Measurements from ENCODE around the gene RRP8. TPM values are rescaled to one million over a fixed set of nuclear protein-coding genes. Genes with fewer than 3 reads are reported as not detected.

Gene RRP8
- total and polyA plus RNA-seq, 3 experiments from 2014 or later = 21.1 to 44.7 (median 42.0) TPM

DNA sequence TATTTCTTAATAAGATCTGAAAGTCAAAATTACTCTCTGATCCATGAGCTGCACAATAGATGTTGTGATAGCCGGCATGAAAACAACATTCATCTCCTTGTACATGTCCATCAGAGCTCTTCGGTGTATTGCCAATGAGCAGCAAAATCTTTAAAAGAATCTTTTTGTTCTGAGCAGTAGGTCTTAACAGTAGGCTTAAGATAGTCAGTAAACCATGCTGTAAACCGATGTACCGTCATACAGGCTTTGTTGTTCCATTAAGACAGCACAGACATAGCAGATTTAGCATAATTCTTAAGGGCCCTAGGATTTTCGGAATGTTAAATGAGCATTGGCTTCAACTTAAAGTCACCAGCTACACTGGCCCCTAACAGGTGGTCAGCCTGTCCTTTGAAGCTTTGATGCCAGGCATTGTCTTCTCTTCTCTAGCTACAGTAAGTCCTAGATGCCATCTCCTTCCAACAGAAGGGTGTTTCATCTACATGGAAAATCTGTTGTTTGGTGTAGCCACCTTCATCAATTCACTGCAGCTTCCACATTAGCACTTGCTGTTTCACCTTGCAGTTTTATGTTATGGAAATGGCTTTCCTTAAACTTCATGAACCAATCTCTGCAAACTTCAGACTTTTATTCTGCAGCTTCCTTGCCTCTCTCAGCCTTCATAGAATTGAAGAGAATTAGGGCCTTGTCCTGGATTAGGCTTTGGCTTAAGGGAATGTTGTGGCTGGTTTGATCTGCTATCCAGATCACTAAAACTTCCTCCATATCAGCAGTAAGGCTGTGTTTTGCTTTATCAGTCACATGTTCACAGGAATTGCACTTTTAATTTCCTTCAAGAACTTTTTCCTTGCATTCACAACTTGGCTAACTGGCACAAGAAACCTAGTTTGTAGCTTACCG is 28.4 kb downstream of the RRP8 start:
- Histone ChIP-seq H3K36me3 (ENCODE audit: insufficient read depth, low read length) (no peaks in the 10 kb centered on the region), H3K4me1 (ENCODE audit: insufficient read depth, low read length) (no peaks in the 10 kb centered on the region), H3K4me3 (ENCODE audit: low read length) (no peak overlapping the region), H3K27ac (ENCODE audit: low read depth, low read length) (no peak overlapping the region), H3K9me3 (ENCODE audit: low read length) (no peaks in the 10 kb centered on the region), H3K27me3 (ENCODE audit: insufficient read depth, low read length, poor library complexity, severe bottlenecking) (no peaks in the 10 kb centered on the region)
- Mint-ChIP-seq H3K4me1 (peaks cover 0 to 4% (median 0%) of the 10 kb centered on the region in 3 donors), H3K9me3 (no peaks in the 10 kb centered on the region), H3K4me3 (no peak overlapping the region), H3K27me3 (no peaks in the 10 kb centered on the region), H3K27ac (peak overlapping the region in 1 of 8 donors; percentile 5), H3K36me3 (peaks cover 0 to 10% (median 2%) of the 10 kb centered on the region in 3 donors)
- POLR2A ChIA-PET = no interaction called here
- CTCF ChIA-PET = no interaction called here
- DNase-seq = no peak

DNA sequence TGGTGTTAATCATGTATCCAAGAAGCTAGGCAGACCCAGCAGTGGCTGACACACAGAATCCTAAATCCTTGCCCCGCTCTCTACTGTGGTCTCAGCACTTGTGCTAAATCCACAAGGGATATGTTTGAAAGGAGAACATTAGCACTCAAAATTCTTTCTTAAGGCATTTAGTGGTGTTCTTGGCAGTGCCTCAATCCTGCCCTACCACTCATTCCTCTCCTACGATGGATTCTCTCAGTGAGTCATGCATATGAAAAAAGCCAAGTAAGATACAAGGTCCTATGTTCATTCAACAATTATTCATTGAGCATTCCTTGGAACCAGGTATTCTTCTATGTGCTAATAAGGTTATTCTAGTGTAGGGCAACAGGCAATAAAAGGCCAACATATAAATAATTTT is 31.2 kb downstream of the RRP8 start:
- no peaks in the 10 kb centered on the region for H3K27me3 Mint-ChIP-seq
- H3K27ac Mint-ChIP-seq = no peak overlapping the region
- Histone ChIP-seq H3K9me3 (ENCODE audit: low read length) (no peaks in the 10 kb centered on the region), H3K4me3 (ENCODE audit: low read length) (no peak overlapping the region), H3K27ac (ENCODE audit: low read depth, low read length) (no peak overlapping the region), H3K36me3 (ENCODE audit: insufficient read depth, low read length) (no peaks in the 10 kb centered on the region), H3K4me1 (ENCODE audit: insufficient read depth, low read length) (no peaks in the 10 kb centered on the region), H3K27me3 (ENCODE audit: insufficient read depth, low read length, poor library complexity, severe bottlenecking) (no peaks in the 10 kb centered on the region)
- ChIA-PET POLR2A (interaction anchor here (0.5 kb wide), 1 partner anchor 180 kb away, joined by 4 read pairs; no protein-coding TSS in a partner anchor), CTCF (no interaction called here)
- H3K36me3 Mint-ChIP-seq = peaks cover 0 to 10% (median 4%) of the 10 kb centered on the region in 3 donors
- no peak overlapping the region for H3K4me3 Mint-ChIP-seq
- peaks cover 0 to 4% (median 0%) of the 10 kb centered on the region in 3 donors for H3K4me1 Mint-ChIP-seq
- no peak for DNase-seq
- H3K9me3 Mint-ChIP-seq = no peaks in the 10 kb centered on the region

DNA sequence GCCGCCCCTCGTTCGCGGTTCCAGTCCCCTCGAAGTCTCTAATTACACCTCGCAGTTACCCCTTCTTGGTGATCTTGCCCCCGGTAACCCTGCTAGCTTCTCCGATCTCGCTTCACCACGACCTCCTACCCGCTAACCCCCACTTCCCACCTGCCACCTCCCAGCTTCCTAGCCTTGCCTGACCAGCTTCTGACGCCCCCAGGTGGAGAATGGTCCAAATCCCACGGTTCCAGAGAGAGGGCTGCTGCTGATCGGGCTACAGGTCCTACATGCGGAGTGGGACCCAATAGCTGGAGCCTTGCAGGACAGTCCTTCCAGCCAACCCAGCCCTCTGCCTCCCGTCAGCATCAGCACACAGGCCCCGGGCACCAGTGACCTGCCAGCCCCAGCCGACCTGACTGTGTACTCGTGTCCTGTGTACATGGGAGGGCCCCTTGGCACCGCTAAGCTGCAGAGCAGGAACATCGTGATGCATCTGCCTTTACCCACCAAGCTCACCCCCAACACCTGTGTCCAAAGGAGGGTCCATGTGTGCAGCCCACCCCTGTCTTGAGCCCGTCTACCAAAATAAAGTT is 31.9 kb downstream of the RRP8 start:
- no peak overlapping the region for H3K4me3 Mint-ChIP-seq
- H3K4me1 ChIP-seq (ENCODE audit: insufficient read depth, low read length) = no peaks in the 10 kb centered on the region
- no peak for DNase-seq
- H3K27ac Mint-ChIP-seq = peak overlapping the region in 1 of 8 donors; percentile 49
- peaks cover 0 to 13% (median 4%) of the 10 kb centered on the region in 3 donors for H3K36me3 Mint-ChIP-seq
- no peaks in the 10 kb centered on the region for H3K9me3 Mint-ChIP-seq
- POLR2A ChIA-PET = no interaction called here
- no peaks in the 10 kb centered on the region for H3K27me3 Mint-ChIP-seq
- no peak overlapping the region for H3K4me3 ChIP-seq (ENCODE audit: low read length)
- CTCF ChIA-PET = interaction anchor here (0.7 kb wide), 1 partner anchor 166 kb away, joined by 3 read pairs; no protein-coding TSS in a partner anchor
- H3K9me3 ChIP-seq (ENCODE audit: low read length) = no peaks in the 10 kb centered on the region
- no peaks in the 10 kb centered on the region for H3K27me3 ChIP-seq (ENCODE audit: insufficient read depth, low read length, poor library complexity, severe bottlenecking)
- no peak overlapping the region for H3K27ac ChIP-seq (ENCODE audit: low read depth, low read length)
- H3K36me3 ChIP-seq (ENCODE audit: insufficient read depth, low read length) = no peaks in the 10 kb centered on the region
- H3K4me1 Mint-ChIP-seq = peaks cover 0 to 4% (median 0%) of the 10 kb centered on the region in 3 donors

DNA sequence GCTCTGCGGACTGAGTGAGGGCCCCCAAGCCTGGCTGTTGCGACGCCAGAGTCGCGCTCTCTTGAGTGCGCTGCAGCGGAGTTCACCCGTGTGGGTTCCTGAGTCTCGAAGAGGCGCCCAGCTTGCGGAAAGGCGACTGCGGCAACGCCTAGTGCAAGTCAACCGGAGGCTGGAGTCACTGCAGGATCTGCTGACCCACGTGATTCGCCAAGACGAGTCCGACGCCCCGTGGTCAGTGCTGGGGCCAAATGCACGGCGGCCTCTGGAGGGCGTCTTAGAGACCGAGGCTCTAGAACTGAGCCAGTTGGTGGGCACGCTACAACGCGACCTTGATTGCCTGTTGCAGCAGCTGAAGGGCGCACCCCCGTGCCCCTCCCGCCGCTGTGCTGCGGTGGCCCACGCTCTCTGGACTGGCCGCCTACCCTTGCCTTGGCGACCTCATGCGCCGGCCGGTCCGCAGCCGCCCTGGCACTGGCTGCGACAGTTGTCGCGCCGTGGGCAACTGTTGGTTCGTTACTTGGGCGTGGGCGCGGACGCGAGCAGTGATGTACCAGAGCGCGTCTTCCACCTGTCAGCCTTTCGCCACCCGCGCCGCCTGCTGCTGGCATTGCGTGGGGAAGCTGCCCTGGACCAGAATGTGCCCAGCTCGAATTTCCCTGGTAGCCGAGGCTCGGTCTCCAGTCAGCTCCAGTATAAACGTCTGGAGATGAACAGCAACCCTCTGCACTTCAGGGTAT is 32.6 kb downstream of the RRP8 start:
- Mint-ChIP-seq H3K4me3 (no peak overlapping the region), H3K27ac (no peak overlapping the region), H3K4me1 (peaks cover 0 to 4% (median 0%) of the 10 kb centered on the region in 3 donors), H3K9me3 (no peaks in the 10 kb centered on the region), H3K27me3 (no peaks in the 10 kb centered on the region), H3K36me3 (peaks cover 0 to 15% (median 4%) of the 10 kb centered on the region in 3 donors)
- no peak for DNase-seq
- POLR2A ChIA-PET = no interaction called here
- Histone ChIP-seq H3K4me1 (ENCODE audit: insufficient read depth, low read length) (no peaks in the 10 kb centered on the region), H3K36me3 (ENCODE audit: insufficient read depth, low read length) (no peaks in the 10 kb centered on the region), H3K27me3 (ENCODE audit: insufficient read depth, low read length, poor library complexity, severe bottlenecking) (no peaks in the 10 kb centered on the region), H3K4me3 (ENCODE audit: low read length) (no peak overlapping the region), H3K9me3 (ENCODE audit: low read length) (no peaks in the 10 kb centered on the region), H3K27ac (ENCODE audit: low read depth, low read length) (no peak overlapping the region)
- CTCF ChIA-PET = interaction anchor here (0.7 kb wide), 1 partner anchor 167 kb away, joined by 3 read pairs; no protein-coding TSS in a partner anchor

DNA sequence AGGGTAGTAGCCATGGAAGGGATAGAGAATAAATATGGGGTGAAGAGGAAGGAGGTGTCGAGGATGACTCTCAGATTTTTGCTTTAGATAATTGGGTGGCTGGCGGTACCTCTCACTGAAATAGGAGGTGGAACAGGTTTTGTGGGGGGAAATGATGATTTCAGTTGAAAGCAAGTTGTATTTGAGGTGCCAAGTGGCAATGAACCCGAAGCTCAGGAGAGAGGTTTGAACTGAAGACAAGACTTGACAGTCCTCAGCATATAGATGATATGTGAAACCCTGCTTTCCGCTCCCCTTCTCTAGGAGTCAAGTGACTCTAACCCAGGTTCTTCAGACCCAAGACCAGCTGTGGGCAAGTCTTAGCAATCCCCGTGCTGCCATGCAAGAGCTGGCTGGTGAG is 33.7 kb downstream of the RRP8 start:
- Histone ChIP-seq H3K27me3 (ENCODE audit: insufficient read depth, low read length, poor library complexity, severe bottlenecking) (no peaks in the 10 kb centered on the region), H3K27ac (ENCODE audit: low read depth, low read length) (no peak overlapping the region), H3K9me3 (ENCODE audit: low read length) (no peaks in the 10 kb centered on the region), H3K36me3 (ENCODE audit: insufficient read depth, low read length) (no peaks in the 10 kb centered on the region), H3K4me3 (ENCODE audit: low read length) (no peak overlapping the region), H3K4me1 (ENCODE audit: insufficient read depth, low read length) (no peaks in the 10 kb centered on the region)
- H3K27ac Mint-ChIP-seq = peak overlapping the region in 1 of 8 donors; percentile 8
- peaks cover 0 to 20% (median 4%) of the 10 kb centered on the region in 3 donors for H3K36me3 Mint-ChIP-seq
- peaks cover 0 to 4% (median 0%) of the 10 kb centered on the region in 3 donors for H3K4me1 Mint-ChIP-seq
- no peak for DNase-seq
- no peaks in the 10 kb centered on the region for H3K9me3 Mint-ChIP-seq
- no peaks in the 10 kb centered on the region for H3K27me3 Mint-ChIP-seq
- H3K4me3 Mint-ChIP-seq = no peak overlapping the region
- ChIA-PET CTCF (interaction anchor here (0.8 to 1.9 kb wide), 2 partner anchors 10 to 126 kb away, joined by 3 to 5 read pairs; no protein-coding TSS in a partner anchor), POLR2A (no interaction called here)

DNA sequence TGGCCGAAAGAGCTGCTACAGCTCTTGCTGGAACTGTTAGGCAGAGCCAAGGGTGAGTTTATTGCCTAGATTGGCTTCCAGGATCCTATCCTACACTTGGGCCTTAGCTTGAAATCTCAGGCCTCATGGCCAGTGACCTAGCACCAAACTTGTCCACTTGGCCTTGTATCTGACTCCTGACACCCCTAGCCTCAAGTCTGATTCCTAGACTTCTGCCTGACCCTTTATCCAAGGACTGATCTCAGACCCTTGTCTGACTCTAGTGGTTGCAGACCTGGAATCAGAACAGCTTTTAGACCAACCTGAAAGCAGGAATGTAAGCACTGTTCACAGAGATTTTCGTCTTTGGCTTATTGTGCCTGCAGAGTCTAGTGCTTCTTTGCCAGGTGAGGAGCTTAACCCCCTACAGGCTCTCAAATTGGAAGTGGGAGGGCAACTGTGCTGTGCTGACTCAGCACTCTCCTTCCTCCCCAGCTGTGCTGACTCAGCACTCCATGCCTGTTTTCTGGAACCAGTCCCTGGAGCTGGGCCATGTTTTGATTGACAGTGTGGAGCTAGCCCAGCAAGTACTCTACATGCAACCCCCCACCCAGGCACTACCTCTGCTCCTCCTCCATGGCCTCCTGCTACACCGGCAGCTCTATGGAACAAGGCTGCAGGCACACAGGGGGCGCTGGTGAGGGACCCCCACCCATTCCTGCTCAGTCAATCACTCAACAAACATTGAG is 35.1 kb downstream of the RRP8 start:
- Mint-ChIP-seq H3K4me3 (no peak overlapping the region), H3K36me3 (peaks cover 0 to 30% (median 5%) of the 10 kb centered on the region in 3 donors), H3K27ac (no peak overlapping the region), H3K9me3 (no peaks in the 10 kb centered on the region), H3K27me3 (no peaks in the 10 kb centered on the region), H3K4me1 (peaks cover 0 to 4% (median 0%) of the 10 kb centered on the region in 3 donors)
- Histone ChIP-seq H3K27ac (ENCODE audit: low read depth, low read length) (peak overlapping the region; percentile 9), H3K27me3 (ENCODE audit: insufficient read depth, low read length, poor library complexity, severe bottlenecking) (no peaks in the 10 kb centered on the region), H3K36me3 (ENCODE audit: insufficient read depth, low read length) (no peaks in the 10 kb centered on the region), H3K4me1 (ENCODE audit: insufficient read depth, low read length) (no peaks in the 10 kb centered on the region), H3K9me3 (ENCODE audit: low read length) (no peaks in the 10 kb centered on the region), H3K4me3 (ENCODE audit: low read length) (no peak overlapping the region)
- ChIA-PET POLR2A (no interaction called here), CTCF (interaction anchor here (1.1 to 1.9 kb wide), 2 partner anchors 12 to 169 kb away, joined by 3 to 5 read pairs; no protein-coding TSS in a partner anchor)
- DNase-seq = no peak

DNA sequence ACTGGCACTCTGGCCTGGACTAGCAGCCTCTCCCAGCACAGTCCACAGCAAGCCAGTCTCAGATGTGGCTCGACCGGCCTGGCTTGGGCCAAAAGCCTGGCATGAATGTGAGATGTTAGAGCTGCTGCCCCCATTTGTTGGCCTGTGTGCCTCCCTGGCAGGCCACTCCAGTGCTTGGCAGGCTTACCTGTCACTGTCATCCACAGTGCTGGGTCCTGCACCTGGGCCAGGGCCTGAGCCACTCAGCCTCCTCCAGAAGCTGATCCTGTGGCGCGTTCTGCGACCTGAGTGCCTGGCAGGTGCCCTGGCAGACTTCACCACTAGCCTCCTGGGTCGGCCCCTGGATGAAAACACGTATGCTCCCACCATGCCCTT is 36.1 kb downstream of the RRP8 start:
- H3K27ac ChIP-seq (ENCODE audit: low read depth, low read length) = no peak overlapping the region
- H3K4me3 Mint-ChIP-seq = no peak overlapping the region
- POLR2A ChIA-PET = no interaction called here
- H3K36me3 Mint-ChIP-seq = peaks cover 0 to 34% (median 4%) of the 10 kb centered on the region in 3 donors
- H3K4me3 ChIP-seq (ENCODE audit: low read length) = no peak overlapping the region
- no peaks in the 10 kb centered on the region for H3K9me3 Mint-ChIP-seq
- no peak overlapping the region for H3K27ac Mint-ChIP-seq
- H3K27me3 Mint-ChIP-seq = peaks cover 0 to 4% of the 10 kb centered on the region in 2 donors
- H3K9me3 ChIP-seq (ENCODE audit: low read length) = no peaks in the 10 kb centered on the region
- H3K4me1 ChIP-seq (ENCODE audit: insufficient read depth, low read length) = no peaks in the 10 kb centered on the region
- H3K27me3 ChIP-seq (ENCODE audit: insufficient read depth, low read length, poor library complexity, severe bottlenecking) = no peaks in the 10 kb centered on the region
- no peaks in the 10 kb centered on the region for H3K36me3 ChIP-seq (ENCODE audit: insufficient read depth, low read length)
- CTCF ChIA-PET = no interaction called here
- H3K4me1 Mint-ChIP-seq = peaks cover 0 to 3% (median 0%) of the 10 kb centered on the region in 3 donors
- no peak for DNase-seq

Measured in CD8-positive, alpha-beta memory T cell (primary cell).